ENCODE data around the gene CRTAC1.

DNA sequence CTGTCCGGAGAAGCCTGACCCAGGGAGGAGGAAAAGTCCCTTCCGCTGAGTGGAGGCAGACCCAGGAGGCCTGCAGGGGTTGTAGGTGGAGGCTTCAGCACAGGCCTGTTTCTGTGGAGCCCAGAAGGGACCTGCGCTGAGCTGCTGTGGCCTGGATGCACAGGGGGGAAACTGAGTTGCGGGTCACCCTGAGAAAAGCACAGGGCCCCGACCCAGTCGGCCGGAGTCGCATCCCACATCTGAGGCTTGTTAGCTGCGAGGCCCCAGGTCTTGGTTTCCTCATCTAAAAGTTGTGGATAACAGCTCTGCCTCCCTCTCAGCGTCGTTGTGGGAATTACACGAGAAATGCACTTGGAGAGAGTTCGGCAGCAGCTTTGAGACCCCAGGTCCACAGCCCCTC is 104.4 kb downstream of the CRTAC1 start:
- TF ChIP-seq CTCF (IDR thresholded peaks at IDR 0.05 in 2 of 3, conservative IDR thresholded peaks at IDR 0.05 in 1 of 3; ENCODE audit: control insufficient read depth in 2 of 3, extremely low read depth in 1 of 3, insufficient read depth in 1 of 3, low read depth in 3 of 3, low read length in 3 of 3) (no peak), FOXM1 (IDR thresholded peaks at IDR 0.05; ENCODE audit: low read depth, low read length) (no peak), RBBP5 (conservative IDR thresholded peaks at IDR 0.05) (no peak), NR2C2 (IDR thresholded peaks at IDR 0.05; ENCODE audit: borderline replicate concordance, control insufficient read depth, insufficient read length, low read depth) (no peak), TAF1 (IDR thresholded peaks at IDR 0.05; ENCODE audit: borderline replicate concordance, low read depth, low read length) (no peak), CHD2 (IDR thresholded peaks at IDR 0.05; ENCODE audit: borderline replicate concordance, low read depth, low read length) (no peak)

Measured in GM12878 (cell line).